ENCODE data around the gene INHBC.

Gene INHBC

DNA sequence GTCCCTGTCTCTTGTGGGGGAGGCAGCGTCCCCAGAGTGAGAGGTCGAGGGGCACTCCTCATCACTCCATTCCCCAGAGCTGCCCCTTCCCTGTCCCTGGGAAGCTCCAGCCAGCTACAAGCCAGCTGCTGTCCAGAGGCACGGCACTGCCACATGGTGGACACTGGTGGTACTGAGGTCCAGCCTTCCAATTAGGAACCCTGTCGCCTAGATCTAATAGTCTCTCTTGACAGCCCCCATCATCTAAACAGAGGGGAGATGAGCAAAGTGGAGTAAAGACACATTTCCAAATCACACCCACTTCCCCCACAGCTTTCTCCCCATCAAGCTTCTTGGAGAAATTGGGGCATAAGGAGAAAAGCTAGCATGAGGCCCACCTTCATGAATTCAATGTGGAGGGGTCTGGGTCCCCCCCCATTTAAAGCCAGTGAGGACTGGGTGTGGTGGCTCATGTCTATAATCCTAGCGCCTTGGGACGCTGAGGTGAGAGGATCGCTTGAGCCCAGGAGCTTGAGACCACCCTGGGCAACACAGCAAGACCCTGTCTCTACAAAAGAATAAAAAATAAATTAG is 18.4 kb downstream of the INHBC start:
- H3K4me1 ChIP-seq, result peaks cover 16% of the 10 kb centered on the region
- H3K27me3 ChIP-seq (ENCODE audit: control insufficient read depth, insufficient read depth, low read length), result no peaks in the 10 kb centered on the region
- TF ChIP-seq CTCF (IDR thresholded peaks at IDR 0.05), result peak; percentile 93
- H3K27ac ChIP-seq, result no peak overlapping the region
- H2AFZ ChIP-seq, result no peak overlapping the region
- H3K36me3 ChIP-seq (ENCODE audit: control insufficient read depth, insufficient read depth, low read length), result no peaks in the 10 kb centered on the region
- H3K4me3 ChIP-seq (ENCODE audit: low read depth, low read length), result no peak overlapping the region
- no peaks in the 10 kb centered on the region for H3K9me3 ChIP-seq (ENCODE audit: control insufficient read depth, low read length)
- H3K9ac ChIP-seq, result no peak overlapping the region
- H3K4me2 ChIP-seq (ENCODE audit: low read length), result no peak overlapping the region
- no peaks in the 10 kb centered on the region for H3K79me2 ChIP-seq

DNA sequence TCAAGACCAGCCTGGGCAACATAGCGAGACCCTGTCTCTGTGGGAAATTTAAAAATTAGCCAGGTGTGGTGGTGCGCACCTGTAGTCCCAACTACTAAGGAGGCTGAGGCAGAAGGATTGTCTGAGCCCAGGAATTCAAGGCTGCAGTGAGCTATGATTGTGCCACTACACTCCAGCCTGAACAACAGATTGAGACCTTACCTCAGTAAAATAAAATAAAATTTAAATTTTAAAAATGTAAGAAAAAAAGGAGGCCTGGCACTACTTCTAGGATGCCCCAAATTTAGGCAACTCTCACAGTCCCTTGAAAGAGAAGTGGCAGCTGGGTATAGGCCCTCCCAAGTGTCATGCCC is 19.6 kb downstream of the INHBC start:
- no peaks in the 10 kb centered on the region for H3K9me3 ChIP-seq (ENCODE audit: control insufficient read depth, low read length)
- H3K27ac ChIP-seq, result no peak overlapping the region
- no peak for TF ChIP-seq CTCF (IDR thresholded peaks at IDR 0.05)
- H3K9ac ChIP-seq, result no peak overlapping the region
- no peaks in the 10 kb centered on the region for H3K36me3 ChIP-seq (ENCODE audit: control insufficient read depth, insufficient read depth, low read length)
- no peak overlapping the region for H3K4me2 ChIP-seq (ENCODE audit: low read length)
- H3K4me3 ChIP-seq (ENCODE audit: low read depth, low read length), result no peak overlapping the region
- no peak overlapping the region for H2AFZ ChIP-seq
- H3K4me1 ChIP-seq, result peaks cover 19% of the 10 kb centered on the region
- no peaks in the 10 kb centered on the region for H3K79me2 ChIP-seq
- H3K27me3 ChIP-seq (ENCODE audit: control insufficient read depth, insufficient read depth, low read length), result no peaks in the 10 kb centered on the region

- Histone ChIP-seq H3K4me3 (ENCODE audit: low read depth, low read length) (no peak within 1 kb of the TSS), H3K9me3 (ENCODE audit: control insufficient read depth, low read length) (no peaks in the 10 kb centered on the region), H3K79me2 (no peaks in the 10 kb centered on the region), H3K4me1 (peaks cover 22% of the 10 kb centered on the region), H3K27me3 (ENCODE audit: control insufficient read depth, insufficient read depth, low read length) (no peaks in the 10 kb centered on the region), H3K36me3 (ENCODE audit: control insufficient read depth, insufficient read depth, low read length) (no peaks in the 10 kb centered on the region), H3K4me2 (ENCODE audit: low read length) (peak within 1 kb of the TSS; percentile 15), H3K27ac (peak within 1 kb of the TSS; percentile 66), H3K9ac (no peak within 1 kb of the TSS), H2AFZ (peak within 1 kb of the TSS; percentile 71)
- TF ChIP-seq CTCF (IDR thresholded peaks at IDR 0.05), result no peak
Observed at GRCh38 chr12:57454566-57455373, 20.2 kb downstream of the INHBC start, which contains the start of gene INHBE. Gene INHBE (plus strand): TSS chr12:57455307. CDS start chr12:57455537, 230 bp downstream.

GRCh38 chr12:57455374-57456144 is 21.0 kb downstream of the INHBC start:
- no peak overlapping the region for H3K9ac ChIP-seq
- peak overlapping the region; percentile 71 for H2AFZ ChIP-seq
- no peak for TF ChIP-seq CTCF (IDR thresholded peaks at IDR 0.05)
- no peaks in the 10 kb centered on the region for H3K79me2 ChIP-seq
- peak overlapping the region; percentile 13 for H3K27ac ChIP-seq
- no peaks in the 10 kb centered on the region for H3K36me3 ChIP-seq (ENCODE audit: control insufficient read depth, insufficient read depth, low read length)
- H3K27me3 ChIP-seq (ENCODE audit: control insufficient read depth, insufficient read depth, low read length), result no peaks in the 10 kb centered on the region
- peak overlapping the region; percentile 15 for H3K4me2 ChIP-seq (ENCODE audit: low read length)
- H3K4me1 ChIP-seq, result peaks cover 22% of the 10 kb centered on the region
- no peaks in the 10 kb centered on the region for H3K9me3 ChIP-seq (ENCODE audit: control insufficient read depth, low read length)
- H3K4me3 ChIP-seq (ENCODE audit: low read depth, low read length), result no peak overlapping the region
